GM18861 (cell line): ENCODE measurements around the gene LMBRD2.
"Not testable (repeated sequence)": the region's sequence is repeated elsewhere in the genome, so short reads cannot be mapped to it uniquely, and the experiment has no call there.

Experiments used
- ATAC-seq: cut with Tn5 transposase; IDR thresholded peaks from one replicate; pipeline ENCODE4 v1.9.1; 2021; ENCODE audit not compliant: unreplicated experiment

Gene LMBRD2

GRCh38 chr5:36162810-36163486 is 11.3 kb upstream of the LMBRD2 start:
- no peak for ATAC-seq

GRCh38 chr5:36161361-36161760 is 9.7 kb upstream of the LMBRD2 start:
- no peak for ATAC-seq

GRCh38 chr5:36160617-36161016 is 8.9 kb upstream of the LMBRD2 start:
- no peak for ATAC-seq

GRCh38 chr5:36158144-36158543 is 6.5 kb upstream of the LMBRD2 start:
- no peak for ATAC-seq

- ATAC-seq = no peak
Measured at GRCh38 chr5:36156619-36157018, 4.9 kb upstream of the LMBRD2 start.

- ATAC-seq = no peak
Measured at GRCh38 chr5:36156121-36156601, 4.5 kb upstream of the LMBRD2 start.

GRCh38 chr5:36155291-36155690 is 3.6 kb upstream of the LMBRD2 start:
- no peak for ATAC-seq

GRCh38 chr5:36153726-36154125 is 2.0 kb upstream of the LMBRD2 start:
- ATAC-seq = no peak

- ATAC-seq = no peak
Measured at GRCh38 chr5:36153298-36153677, 1.6 kb upstream of the LMBRD2 start.

- peak; percentile 2 for ATAC-seq
Measured at GRCh38 chr5:36152324-36153297, 924 bp upstream of the LMBRD2 start.

GRCh38 chr5:36150676-36151433 is 832 bp downstream of the LMBRD2 start:
- no peak for ATAC-seq

- no peak for ATAC-seq
Measured at GRCh38 chr5:36147681-36148080, 4.0 kb downstream of the LMBRD2 start.

GRCh38 chr5:36146390-36146789 is 5.3 kb downstream of the LMBRD2 start:
- ATAC-seq = no peak

- no peak for ATAC-seq
Measured at GRCh38 chr5:36145311-36145710, 6.4 kb downstream of the LMBRD2 start.

- no peak for ATAC-seq
Measured at GRCh38 chr5:36138900-36139683, 12.6 kb downstream of the LMBRD2 start.

GRCh38 chr5:36136581-36136980 is 15.1 kb downstream of the LMBRD2 start:
- no peak for ATAC-seq

- no peak for ATAC-seq
Measured at GRCh38 chr5:36135988-36136387, 15.7 kb downstream of the LMBRD2 start.

GRCh38 chr5:36133009-36133408 is 18.7 kb downstream of the LMBRD2 start:
- ATAC-seq = not testable (repeated sequence)

GRCh38 chr5:36129666-36130065 is 22.0 kb downstream of the LMBRD2 start:
- not testable (repeated sequence) for ATAC-seq

GRCh38 chr5:36128795-36129194 is 22.9 kb downstream of the LMBRD2 start:
- ATAC-seq = no peak
